Measurements from ENCODE around the gene ATG13.

DNA sequence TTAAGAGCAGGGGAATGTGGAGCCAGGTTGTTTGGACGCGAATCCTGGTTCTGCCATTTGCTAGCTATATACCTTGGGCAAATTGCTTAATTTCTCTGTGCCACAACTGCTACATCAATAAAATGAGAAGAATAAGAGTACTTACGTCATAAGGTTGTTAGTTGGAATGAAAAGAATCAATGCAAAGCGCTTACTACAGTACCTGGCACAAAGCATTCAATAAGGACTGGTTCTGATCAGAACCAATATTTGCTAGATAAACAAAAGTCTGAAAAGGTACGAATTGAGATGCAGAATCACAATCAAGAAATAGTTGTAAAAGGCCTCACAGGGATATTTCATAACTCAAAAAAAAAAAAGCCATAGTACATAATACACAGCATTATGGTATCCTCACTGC, 34.8 kb upstream of the ATG13 start:
- TF ChIP-seq, protein P1, sequence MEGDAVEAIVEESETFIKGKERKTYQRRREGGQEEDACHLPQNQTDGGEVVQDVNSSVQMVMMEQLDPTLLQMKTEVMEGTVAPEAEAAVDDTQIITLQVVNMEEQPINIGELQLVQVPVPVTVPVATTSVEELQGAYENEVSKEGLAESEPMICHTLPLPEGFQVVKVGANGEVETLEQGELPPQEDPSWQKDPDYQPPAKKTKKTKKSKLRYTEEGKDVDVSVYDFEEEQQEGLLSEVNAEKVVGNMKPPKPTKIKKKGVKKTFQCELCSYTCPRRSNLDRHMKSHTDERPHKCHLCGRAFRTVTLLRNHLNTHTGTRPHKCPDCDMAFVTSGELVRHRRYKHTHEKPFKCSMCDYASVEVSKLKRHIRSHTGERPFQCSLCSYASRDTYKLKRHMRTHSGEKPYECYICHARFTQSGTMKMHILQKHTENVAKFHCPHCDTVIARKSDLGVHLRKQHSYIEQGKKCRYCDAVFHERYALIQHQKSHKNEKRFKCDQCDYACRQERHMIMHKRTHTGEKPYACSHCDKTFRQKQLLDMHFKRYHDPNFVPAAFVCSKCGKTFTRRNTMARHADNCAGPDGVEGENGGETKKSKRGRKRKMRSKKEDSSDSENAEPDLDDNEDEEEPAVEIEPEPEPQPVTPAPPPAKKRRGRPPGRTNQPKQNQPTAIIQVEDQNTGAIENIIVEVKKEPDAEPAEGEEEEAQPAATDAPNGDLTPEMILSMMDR (IDR thresholded peaks at IDR 0.05; ENCODE audit: insufficient read depth, low read length), result no peak
- TF ChIP-seq, protein P2, sequence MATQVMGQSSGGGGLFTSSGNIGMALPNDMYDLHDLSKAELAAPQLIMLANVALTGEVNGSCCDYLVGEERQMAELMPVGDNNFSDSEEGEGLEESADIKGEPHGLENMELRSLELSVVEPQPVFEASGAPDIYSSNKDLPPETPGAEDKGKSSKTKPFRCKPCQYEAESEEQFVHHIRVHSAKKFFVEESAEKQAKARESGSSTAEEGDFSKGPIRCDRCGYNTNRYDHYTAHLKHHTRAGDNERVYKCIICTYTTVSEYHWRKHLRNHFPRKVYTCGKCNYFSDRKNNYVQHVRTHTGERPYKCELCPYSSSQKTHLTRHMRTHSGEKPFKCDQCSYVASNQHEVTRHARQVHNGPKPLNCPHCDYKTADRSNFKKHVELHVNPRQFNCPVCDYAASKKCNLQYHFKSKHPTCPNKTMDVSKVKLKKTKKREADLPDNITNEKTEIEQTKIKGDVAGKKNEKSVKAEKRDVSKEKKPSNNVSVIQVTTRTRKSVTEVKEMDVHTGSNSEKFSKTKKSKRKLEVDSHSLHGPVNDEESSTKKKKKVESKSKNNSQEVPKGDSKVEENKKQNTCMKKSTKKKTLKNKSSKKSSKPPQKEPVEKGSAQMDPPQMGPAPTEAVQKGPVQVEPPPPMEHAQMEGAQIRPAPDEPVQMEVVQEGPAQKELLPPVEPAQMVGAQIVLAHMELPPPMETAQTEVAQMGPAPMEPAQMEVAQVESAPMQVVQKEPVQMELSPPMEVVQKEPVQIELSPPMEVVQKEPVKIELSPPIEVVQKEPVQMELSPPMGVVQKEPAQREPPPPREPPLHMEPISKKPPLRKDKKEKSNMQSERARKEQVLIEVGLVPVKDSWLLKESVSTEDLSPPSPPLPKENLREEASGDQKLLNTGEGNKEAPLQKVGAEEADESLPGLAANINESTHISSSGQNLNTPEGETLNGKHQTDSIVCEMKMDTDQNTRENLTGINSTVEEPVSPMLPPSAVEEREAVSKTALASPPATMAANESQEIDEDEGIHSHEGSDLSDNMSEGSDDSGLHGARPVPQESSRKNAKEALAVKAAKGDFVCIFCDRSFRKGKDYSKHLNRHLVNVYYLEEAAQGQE (IDR thresholded peaks at IDR 0.05; ENCODE audit: insufficient replicate concordance, low read depth), result no peak
